Measurements from ENCODE around the gene PCID2.

- TF ChIP-seq CTCF (IDR thresholded peaks at IDR 0.05; ENCODE audit: insufficient read depth, low read length, poor library complexity, severe bottlenecking) = no peak
- no peak for TF ChIP-seq EZH2phosphoT487 (conservative IDR thresholded peaks at IDR 0.05; ENCODE audit: low read length)
These were observed 21.2 kb downstream of the PCID2 start for GRCh38 chr13:113187263-113187669.
